Measurements from ENCODE around the gene PPP1R2C.

- TF ChIP-seq CHD1 (IDR thresholded peaks at IDR 0.05; ENCODE audit: low read depth, low read length) (no peak), POLR2AphosphoS5 (IDR thresholded peaks at IDR 0.05; ENCODE audit: low read depth, low read length) (no peak), YY1 (IDR thresholded peaks at IDR 0.05; ENCODE audit: low read depth, low read length) (no peak), CTCF (IDR thresholded peaks at IDR 0.05; ENCODE audit: control extremely low read depth in 1 of 3, insufficient read depth in 1 of 3, low read depth in 1 of 3, low read length in 3 of 3) (no peak), MAFK (IDR thresholded peaks at IDR 0.05; ENCODE audit: low read depth, low read length) (no peak), MAX (IDR thresholded peaks at IDR 0.05) (no peak), KDM5A (IDR thresholded peaks at IDR 0.05; ENCODE audit: low read length) (no peak), SIN3A (conservative IDR thresholded peaks at IDR 0.05 in 1 of 2, IDR thresholded peaks at IDR 0.05 in 1 of 2; ENCODE audit: low read depth in 1 of 2, low read length in 2 of 2) (no peak), EZH2 (IDR thresholded peaks at IDR 0.05; ENCODE audit: low read depth, low read length, severe bottlenecking) (no peak)
Measured at GRCh38 chrX:42823443-42823842, 45.5 kb upstream of the PPP1R2C start.
